Fibroblast of skin of back (primary cell): ENCODE data around the gene OR2V2.

Experiments used
- DNase-seq: peaks from one replicate; pipeline ENCODE4 v3.0.0-alpha.2; 2013

Gene OR2V2

DNA sequence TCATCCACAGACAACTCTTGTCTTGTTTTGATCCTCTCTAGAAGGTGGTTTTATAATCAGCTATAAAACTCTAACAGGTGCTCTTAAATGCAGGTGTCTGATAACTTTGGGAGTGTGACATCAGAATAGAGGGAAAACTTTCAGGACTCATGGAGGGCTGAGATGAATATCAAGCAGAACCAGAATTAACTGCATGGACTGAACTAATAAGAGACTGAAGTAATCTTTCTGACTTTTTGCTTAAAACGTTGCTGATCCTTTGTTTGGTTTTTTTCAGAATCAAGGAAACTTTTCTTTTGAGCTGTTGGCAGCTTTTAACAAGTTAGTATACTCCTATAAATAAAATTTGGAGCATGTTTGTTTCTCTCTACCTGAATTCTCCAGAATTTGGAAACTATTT is 2.3 kb upstream of the OR2V2 start:
- DNase-seq, result no peak

DNA sequence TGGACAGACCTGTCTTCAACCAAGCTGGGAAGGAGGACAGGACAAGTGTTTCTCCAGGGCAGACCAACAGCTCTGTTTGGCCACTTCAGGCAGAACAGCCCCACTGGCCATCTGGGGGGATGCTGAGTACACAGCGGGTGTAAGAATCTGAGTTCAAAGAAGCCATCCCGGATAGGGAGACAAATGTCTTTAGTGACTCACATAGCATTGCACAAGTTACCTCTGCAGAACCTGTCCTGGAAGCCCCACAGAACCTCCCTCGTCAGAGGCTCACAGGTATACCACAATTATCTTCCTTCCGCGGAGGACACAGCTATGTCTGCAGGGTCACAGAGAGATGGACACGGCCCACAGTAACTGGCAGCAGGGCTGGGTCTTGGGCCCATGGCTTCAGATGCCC is 2.0 kb downstream of the OR2V2 start:
- DNase-seq, result no peak

DNA sequence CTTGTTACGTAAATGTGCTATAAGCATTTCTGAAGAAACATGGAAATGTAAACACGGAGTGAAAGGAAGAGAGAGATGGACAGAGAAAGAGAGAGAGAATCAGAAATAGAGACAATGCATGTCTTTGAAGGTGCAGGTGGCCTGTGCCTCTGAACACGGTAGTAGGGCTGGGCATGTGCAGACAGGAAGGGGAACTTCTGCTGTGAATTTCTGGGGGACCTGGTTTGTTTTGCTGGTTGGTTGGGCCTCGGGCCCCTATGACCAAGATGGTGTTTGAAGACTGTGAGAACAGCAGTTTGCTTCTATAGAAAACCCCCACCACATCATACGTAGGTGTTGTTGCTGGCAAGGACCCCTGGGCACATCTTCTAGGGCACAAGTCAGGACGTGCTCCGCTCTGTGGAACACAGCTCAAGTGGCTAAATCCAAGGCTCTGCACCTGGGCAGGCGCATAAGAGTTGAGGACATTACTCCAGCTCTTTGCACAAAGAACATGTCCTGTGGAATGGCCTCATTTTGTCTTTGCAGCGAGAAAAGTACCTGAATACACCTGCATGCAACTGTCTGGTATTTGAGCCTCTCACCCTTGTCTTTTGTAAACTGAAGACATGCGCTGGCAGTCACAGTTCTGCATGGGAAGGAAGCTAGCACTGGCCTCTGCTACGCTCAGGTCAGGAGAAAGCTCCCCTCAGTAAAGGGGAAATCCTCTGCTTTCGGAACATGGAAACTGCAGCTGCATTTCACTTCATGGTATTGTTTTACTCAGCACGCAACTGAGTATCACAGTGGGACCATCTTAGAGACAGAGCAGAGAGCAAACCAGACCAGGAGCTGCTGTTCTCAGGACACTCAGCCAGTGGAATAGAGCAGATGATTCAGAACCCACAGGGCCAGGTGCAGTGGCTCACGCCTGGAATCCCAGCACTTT is 2.7 kb downstream of the OR2V2 start:
- DNase-seq, result no peak

DNA sequence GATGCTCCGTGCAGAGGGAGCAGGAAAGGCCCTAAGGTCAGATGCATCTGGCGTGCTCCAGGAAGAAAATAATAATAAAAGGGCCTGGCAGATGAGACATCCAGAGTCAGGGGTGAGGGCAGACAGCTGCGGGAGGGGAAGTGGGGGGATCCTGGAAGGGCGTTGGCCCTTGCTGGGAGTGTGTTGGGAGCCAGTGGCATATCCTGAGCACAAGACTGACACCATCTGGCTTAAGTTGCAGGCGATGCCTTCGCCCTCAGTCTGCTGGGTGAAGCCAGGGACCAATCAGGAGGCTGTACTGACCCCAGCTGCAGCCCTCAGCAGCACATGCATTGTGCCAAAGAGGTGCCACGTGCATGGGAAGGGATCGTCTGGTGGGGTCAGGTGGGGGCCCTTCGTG is 3.8 kb downstream of the OR2V2 start:
- no peak for DNase-seq

DNA sequence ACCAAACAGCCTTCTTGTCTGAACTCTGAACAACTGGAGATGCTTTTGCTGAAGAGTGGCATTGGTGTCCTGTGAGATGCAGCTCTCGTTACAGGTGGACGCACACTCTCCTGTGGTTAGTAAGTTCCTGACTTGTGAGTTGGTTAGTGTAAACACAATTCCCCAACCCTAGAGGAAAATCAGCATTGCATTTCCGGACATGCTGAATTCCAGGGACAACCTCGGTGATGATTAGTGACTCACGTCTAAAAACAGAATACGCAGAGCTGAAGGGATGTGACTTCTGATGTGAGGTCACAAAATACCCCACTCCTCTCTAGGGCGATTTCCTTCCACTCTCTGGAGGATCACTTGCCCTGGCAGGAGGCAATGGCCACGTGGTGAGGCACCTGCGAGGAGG is 5.0 kb downstream of the OR2V2 start:
- DNase-seq, result no peak

DNA sequence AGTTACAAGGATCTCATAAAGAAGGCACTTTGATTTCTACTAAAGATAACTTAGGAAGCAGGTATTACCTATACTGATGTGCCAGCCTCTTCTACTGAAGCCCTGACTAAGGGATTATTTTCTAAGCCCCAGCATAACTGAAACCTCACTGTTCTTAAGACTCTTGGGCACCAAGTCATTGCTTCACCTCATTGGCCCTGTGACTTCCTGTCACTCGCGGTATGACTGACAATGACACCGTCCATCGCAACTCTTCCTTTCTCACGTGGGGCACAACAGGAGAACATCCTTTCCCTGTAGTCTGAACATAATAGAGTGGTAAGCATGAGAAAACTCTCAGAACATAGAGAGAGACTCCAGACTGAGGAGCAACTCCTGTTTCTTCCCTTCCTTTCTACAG is 6.4 kb downstream of the OR2V2 start:
- DNase-seq, result no peak

DNA sequence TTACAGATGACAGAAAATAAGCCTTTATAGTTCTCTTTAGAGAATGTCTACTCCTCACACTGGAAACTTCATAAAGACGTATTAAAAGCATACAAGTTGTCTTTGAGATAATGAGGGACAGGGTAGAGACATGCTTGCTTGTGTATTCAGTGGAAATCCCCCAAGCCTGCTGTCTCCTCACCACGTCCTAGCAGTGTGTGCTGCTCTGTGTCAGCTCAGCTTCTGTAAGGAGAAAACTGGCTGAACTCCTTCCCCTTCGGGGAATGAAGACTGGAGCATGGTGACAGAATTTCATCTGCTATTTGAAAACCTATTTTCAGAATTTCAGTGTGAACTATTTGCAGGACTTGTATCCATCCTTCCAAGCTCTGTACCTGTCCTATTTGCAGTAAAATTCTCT is 9.4 kb downstream of the OR2V2 start:
- DNase-seq, result no peak

DNA sequence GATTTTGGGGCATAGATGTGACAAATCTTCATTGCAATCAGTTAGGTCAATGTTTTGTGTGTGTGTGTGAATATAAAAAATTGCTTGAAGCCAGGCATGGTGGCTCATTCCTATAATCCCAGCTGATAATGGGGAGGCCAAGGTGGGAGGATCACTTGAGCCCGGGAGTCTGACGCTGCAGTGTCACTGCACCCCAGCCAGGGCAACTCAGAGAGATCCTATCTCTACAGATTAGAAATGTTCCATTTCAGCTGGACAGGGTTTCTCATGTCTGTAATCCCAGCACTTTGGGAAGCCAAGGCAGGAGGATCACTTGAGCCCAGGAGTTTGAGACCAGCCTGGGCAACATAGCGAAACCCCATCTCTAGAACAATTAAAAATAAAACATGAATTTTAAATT is 11.5 kb downstream of the OR2V2 start:
- no peak for DNase-seq

DNA sequence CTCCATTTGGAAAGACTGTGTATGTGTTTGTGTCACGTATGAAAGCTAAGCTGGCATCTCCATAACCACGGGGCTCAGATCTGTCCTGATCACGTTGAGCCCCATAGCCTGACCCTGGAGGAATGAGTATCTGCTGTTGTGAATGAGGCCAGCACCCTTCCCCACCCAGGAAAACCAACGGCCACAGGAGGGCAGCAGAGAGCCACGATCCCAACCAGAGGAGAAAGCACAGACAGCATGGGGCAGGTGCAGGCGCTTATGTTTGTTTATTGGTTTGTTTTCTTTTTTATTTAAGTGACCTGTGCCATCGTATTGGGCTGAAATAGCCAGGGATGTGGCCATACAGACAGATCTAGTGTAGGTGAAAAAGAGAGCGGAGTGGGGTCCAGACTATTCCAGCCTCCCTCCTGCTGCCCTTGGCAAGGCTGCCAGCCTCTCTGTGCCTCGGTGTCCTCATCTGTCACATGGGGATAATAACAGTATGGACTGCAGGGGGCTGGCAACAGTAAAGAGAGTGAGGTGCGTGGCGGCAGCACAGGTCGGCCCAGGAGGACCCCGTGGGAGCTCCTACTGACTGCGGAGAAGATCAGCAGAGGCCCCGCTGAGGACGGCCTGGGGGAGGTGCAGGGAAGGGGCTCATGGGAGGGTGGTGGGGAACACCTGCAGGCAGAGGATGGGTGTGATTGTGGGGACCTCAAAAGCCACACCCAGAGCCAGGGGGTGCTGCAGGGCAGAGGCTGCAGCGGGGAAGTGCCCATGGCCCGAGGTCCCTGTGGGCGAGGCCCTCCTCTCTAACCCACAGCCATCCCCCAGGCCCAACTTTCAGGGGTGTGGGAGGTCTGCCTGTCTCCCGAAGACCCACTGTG is 12.1 kb downstream of the OR2V2 start:
- peak; percentile 74 for DNase-seq

DNA sequence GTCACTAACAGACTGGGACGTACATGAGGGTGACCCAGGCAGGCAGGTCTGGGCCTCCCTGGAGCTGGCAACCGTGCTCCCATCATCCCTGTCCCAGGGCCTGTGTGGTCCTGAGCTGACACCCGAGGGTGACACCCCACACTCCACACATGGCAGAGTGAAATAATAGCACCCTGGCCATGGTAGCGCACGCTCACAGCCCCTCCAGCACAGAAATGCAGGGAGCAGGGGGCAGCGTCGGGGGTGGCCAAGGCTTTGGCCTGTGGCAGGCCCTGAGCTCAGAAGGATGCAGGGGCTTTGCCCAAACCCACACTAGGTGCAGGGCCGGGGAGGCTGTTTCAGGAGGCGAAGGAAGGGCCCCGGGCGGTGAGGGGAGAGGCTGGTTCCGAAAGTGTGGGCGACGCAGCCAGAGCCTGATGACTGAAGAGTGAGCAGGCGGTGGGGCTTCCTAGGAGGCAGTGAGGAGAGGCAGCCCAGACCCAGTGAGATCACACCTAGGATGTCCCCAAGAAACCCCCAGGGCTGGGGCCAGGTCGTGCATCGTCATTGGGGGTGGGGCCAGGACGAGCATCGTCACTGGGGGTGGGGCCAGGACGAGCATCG is 12.9 kb downstream of the OR2V2 start:
- peak; percentile 50 for DNase-seq

DNA sequence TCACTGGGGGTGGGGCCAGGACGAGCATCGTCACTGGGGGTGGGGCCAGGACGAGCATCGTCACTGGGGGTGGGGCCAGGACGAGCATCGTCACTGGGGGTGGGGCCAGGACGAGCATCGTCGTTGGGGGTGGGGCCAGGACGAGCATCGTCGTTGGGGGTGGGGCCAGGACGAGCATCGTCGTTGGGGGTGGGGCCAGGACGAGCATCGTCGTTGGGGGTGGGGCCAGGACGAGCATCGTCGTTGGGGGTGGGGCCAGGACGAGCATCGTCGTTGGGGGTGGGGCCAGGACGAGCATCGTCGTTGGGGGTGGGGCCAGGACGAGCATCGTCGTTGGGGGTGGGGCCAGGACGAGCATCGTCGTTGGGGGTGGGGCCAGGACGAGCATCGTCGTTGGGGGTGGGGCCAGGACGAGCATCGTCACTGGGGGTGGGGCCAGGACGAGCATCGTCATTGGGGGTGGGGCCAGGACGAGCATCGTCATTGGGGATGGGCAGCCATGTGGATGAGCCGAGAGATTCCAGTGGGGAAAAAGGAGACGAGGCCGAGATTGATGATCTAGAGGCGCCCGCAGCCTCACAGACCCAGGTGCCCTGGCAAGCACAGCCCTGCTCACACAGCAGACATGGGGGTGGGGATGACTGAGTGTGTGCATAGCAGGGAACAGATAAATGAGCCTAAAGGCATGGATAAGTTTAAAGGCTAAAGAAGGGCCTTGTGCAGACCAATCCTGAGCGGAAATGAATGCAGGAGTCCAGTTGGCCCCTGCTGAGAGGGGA is 13.6 kb downstream of the OR2V2 start:
- peak; percentile 64 for DNase-seq

DNA sequence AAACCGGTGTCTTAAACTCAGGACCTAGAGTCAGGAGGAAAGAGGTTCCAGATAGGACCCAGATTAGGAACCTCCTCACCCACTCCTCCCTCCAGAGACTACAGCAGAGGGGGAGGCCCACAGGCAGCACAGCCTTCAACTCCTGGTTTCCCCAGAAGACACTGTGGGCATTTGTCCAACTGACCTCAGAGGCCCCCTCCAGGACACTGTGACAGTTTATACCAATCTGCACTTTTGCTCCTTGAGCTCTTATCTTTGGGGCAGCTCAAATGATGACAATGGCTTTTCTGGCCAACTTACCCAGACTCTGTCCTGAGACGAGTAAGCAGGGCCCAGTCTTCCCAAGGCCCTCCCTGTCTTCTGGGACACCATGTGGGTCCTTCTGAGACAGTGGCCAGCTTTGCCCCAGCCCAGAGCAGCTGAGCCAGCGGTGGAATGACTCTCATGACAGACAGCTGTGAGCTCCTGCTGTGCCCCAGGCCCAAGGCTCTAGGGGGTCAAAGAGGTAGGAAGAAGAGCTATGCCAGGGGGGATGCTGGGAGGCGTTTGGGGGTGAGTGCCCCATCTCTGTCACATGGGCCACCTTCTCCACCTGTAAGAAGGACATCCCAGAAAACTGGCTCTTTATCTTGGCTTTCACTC is 14.3 kb downstream of the OR2V2 start:
- DNase-seq, result no peak

DNA sequence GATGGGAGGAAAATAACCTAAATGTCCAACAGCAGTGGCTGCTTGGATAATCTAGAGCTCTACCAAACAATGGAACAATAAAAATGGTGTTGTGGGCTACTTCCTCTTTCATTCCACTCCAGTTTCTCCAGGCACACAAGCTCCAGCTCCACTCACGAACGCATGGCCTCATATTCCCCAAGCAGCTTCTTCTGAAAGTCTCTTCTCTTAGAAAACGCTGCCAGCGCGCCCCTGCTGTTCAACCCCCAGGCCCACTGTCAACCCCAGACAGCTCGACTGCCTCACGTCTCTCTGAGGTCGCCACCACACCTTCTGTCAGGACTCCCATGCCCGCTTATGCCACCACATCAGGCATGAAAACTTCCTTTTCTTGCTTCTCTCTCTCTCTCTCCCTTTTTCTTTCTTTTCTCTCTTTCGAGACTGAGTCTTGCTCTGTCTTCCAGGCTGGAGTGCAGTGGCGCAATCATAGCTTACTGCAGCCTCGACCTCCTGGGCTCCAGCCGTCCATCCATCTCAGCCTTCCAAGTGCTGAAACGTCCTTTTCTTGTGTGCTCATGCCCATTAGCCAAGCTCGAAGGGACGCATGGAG is 16.2 kb downstream of the OR2V2 start:
- no peak for DNase-seq

DNA sequence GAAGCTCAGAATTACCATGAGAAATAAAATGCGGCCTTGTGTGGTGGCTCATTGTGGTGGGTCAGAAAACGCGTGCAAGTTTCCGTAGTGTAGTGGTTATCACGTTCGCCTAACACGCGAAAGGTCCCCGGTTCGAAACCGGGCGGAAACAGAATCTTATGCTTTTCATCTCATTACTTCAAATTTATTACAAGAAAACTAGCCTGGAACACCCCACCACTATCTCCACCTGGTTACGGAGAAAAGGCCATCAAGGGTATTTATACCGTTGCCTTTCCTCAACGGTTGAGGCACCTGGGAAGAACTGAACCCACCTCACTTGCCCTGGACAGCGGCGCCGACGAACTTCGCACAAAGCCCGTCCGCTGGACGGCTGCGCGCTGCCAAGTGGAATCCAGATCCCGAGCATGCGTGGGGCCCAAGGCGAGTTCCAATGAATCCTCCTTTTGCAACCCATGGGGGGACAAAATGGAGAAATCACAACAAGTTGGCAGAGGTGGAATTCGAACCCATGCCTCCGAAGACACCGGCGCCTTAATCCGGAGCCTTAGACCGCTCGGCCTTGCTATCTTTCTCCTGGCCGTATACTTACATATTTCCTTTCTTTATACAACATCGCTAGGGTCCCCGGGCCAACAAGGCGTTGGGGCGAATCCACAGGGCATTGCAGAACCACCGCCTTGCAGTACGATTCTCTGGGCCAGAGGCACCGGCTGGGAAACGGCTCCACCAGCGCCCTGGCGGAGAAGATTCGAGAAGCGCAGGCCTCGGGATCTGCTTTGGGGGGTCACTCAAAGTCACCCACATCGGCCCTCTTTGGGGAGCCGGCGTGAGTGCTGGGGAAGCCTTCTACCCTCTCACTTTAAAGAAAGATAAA is 16.9 kb downstream of the OR2V2 start:
- DNase-seq, result no peak

DNA sequence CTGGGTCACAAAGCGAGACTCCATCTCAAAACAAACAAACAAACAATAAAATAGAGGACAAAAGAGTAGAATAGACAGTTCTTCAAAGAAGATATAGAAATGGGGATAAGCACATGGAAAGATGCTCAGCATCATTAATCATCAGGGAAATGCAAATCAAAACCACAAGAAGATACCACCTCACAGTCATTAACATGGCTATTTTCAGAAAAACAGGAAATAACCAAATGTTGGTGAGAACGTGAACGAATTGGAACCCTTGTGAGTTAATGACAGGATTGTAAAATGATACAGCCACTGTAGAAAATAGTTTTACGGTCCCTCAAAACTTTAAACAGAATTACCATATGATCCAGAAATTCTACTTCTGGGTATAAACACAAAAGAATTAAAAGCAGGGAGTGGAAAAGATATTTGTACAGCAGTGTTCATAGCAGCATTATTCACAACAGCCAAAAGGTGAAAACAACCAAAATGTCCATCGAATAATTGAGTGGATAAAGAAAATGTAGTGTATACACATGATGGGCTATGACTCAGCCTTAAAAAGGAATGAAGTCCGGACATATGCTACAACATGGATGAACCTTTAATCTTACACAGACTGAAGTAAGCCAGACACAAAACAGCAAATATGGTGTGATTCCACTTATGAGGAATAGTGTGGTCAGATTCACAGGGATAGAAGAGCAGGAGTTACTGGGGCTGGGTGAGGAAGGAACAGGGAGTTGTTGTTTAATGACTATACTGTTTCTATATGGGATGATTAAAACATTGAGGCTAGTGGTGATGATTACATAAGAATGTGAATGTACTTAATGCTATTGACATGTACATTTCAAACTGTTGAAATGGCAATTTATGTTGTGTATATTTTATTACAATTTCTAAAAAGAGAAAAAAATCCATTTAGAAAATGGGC is 19.7 kb downstream of the OR2V2 start:
- no peak for DNase-seq

DNA sequence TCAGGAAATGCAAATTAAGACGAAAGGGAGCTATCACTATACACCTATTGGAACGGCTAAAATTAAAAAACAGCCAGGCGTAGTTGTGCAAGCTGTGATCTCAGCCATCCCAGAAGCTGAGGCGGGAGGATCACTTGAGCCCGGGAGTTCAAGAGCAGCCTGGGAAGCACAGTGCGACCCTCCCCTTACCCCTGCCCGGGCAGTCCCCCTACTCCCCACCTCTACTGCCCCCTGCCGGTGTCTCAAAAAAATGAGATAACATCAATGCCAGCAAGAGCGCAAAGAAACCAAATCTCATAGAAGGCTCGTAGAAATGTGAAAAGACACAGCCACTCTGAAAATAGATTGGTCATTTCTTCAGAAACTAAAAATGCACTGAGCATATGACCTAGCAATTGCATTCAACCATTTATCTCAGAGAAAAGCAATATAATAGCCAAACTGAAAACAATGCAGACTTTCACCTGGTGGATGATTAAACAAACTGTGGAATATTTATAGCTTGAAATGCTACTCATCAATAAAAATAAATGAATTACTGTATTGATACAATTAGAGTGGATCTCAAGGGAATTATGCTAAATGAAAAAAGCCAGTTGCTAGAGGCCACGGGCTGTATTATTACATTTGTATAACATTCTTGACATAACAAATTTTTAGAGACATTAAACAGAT is 20.6 kb downstream of the OR2V2 start:
- DNase-seq, result no peak

DNA sequence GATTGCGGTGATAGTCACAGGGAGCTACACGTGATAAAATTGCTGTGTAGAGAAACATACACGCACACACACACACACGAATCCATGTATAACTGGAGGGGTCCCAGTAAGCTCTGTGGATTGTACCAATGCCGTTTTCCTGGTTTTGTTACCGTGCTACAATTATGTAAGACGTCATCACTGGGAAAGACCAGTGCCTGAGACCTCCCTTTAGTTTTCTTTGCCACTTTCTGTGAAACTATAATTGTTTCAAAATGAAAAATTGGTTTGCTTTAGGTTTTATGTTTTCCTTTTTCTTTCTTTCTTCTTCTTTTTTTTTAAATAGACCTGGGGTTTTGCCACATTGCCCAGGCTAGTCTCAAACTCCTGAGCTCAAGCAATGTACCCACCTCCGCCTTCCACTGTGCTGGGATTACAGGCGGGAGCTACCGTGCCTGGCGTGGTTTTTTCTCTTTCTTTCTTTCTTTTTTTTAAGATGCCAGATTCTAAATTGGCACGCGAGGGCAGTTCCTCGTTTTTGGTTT is 21.3 kb downstream of the OR2V2 start:
- no peak for DNase-seq

DNA sequence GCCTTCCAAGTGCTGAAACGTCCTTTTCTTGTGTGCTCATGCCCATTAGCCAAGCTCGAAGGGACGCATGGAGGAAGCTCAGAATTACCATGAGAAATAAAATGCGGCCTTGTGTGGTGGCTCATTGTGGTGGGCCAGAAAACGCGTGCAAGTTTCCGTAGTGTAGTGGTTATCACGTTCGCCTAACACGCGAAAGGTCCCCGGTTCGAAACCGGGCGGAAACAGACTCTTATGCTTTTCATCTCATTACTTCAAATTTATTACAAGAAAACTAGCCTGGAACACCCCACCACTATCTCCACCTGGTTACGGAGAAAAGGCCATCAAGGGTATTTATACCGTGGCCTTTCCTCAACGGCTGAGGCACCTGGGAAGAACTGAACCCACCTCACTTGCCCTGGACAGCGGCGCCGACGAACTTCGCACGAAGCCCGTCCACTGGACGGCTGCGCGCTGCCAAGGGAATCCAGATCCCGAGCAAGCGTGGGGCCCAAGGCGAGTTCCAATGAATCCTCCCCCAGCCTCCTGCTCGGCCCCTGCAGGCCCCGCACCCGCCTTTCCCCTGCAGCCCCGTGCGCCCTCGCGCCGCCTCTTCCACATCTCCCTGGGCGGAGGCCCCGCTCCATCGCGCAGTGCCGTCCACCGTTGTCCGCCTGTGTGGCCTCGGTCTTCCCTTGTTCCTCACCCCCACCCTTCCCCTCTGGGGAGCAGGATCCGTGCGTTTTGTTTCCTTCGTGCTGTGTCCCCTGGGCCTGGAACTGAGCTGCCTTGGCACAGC is 22.3 kb downstream of the OR2V2 start:
- peak; percentile 78 for DNase-seq
